Gastrocnemius medialis (tissue), 4 donors: Measurements from ENCODE around the gene COG7. TPM values are rescaled to one million over a fixed set of nuclear protein-coding genes. Genes with fewer than 3 reads are reported as not detected.
"Not testable (repeated sequence)": the region's sequence is repeated elsewhere in the genome, so short reads cannot be mapped to it uniquely, and the experiment has no call there.

Source experiments
- ATAC-seq, 2 donors: fragments of 150-250 bp; one replicate each; pipeline ENCODE4 v1.9.1; 2016
- DNase-seq, 2 donors: peaks; one replicate each; pipeline ENCODE4 v3.0.0-alpha.2; 2019
- H3K27ac ChIP-seq, 4 donors: fragments of 200-600 bp; sonication (generic); 1 replicate in 1 of 4; 2 replicates in 3 of 4; pipeline ENCODE4 v1.5.1; 2016 to 2018; ENCODE audit warnings: mild to moderate bottlenecking in 2 of 4, moderate library complexity in 1 of 4
- H3K27me3 ChIP-seq, 3 donors: fragments of 200-600 bp; sonication (generic) in 2 of 3; 1 replicate in 1 of 3; 2 replicates in 2 of 3; pipeline versions ENCODE4 v1.5.1 to v1.6.0; 2016 to 2019; ENCODE audit warnings: mild to moderate bottlenecking in 1 of 3, moderate library complexity in 1 of 3
- H3K36me3 ChIP-seq, 2 donors: fragments of 200-600 bp; sonication (generic) in 1 of 2; one replicate each; pipeline ENCODE4 v1.5.1; 2017 to 2018
- H3K4me1 ChIP-seq, 2 donors: fragments of 200-600 bp; sonication (generic) in 1 of 2; one replicate each; pipeline ENCODE4 v1.5.1; 2016 to 2017; ENCODE audit warnings: mild to moderate bottlenecking in 2 of 2
- H3K4me3 ChIP-seq, 4 donors: fragments of 200-600 bp; sonication (generic) in 3 of 4; 1 replicate in 1 of 4; 2 replicates in 3 of 4; pipeline ENCODE4 v1.5.1; 2016 to 2019; ENCODE audit warnings: mild to moderate bottlenecking in 2 of 4
- H3K9me3 ChIP-seq, 3 donors: fragments of 200-600 bp; sonication (generic) in 2 of 3; 1 replicate in 1 of 3; 2 replicates in 2 of 3; pipeline ENCODE4 v1.5.1; 2016 to 2019
- CTCF ChIP-seq, 5 experiments: fragments of 450-650 bp in 3 of 5; fragments of 200-600 bp in 2 of 5; sonication (generic) in 2 of 5; IDR thresholded peaks in 4 of 5; conservative IDR thresholded peaks in 1 of 5; 1 replicate in 4 of 5; 2 replicates in 1 of 5; pipeline ENCODE4 v1.5.1; 2016 to 2019; ENCODE audit warnings: antibody characterized with exemption in 5 of 5, mild to moderate bottlenecking in 3 of 5, moderate library complexity in 3 of 5
- POLR2A ChIP-seq, 2 donors: fragments of 450-650 bp; IDR thresholded peaks; one replicate each; pipeline ENCODE4 v1.6.1; 2017; ENCODE audit warnings: antibody characterized with exemption in 2 of 2, mild to moderate bottlenecking in 2 of 2, moderate library complexity in 2 of 2
- in situ Hi-C, 4 donors: fragments of 200-750 bp; cut with MboI; loops; one replicate each; pipeline versions ENCODE4 v1.15.0 to v1.8.0; 2017; ENCODE audit warnings: low sequenced_read_pairs in 4 of 4
- intact Hi-C: fragments of 100-400 bp; cut with DNase I; formaldehyde crosslinking; loops from one replicate; pipeline ENCODE4 v1.15.1; 2023; ENCODE audit warnings: low total_unique reads
- total RNA-seq, 4 donors: library from RNA; depleted of rRNA; stranded (reverse); fragments of >200 nt; gene quantifications; one replicate each; pipeline versions ENCODE4 v1.1.0 to v1.2.3, GENCODE V29; 2016

The COG7 gene
- total RNA-seq, 4 donors from 2014 or later = 6.6 to 12.9 (median 7.1) TPM

GRCh38 chr16:23385441-23385840 is 67.5 kb downstream of the COG7 start:
- H3K4me1 ChIP-seq = no peaks in the 10 kb centered on the region
- H3K4me3 ChIP-seq = no peak overlapping the region
- peak overlapping the region in 3 of 4 donors; percentile 36 to 77 (median 48) for H3K27ac ChIP-seq
- H3K27me3 ChIP-seq = no peaks in the 10 kb centered on the region
- H3K36me3 ChIP-seq = peaks cover 0 to 5% of the 10 kb centered on the region in 2 donors
- in situ Hi-C loops (no loop called here), intact Hi-C loops (no loop called here)
- no peak for DNase-seq
- ATAC-seq = no peak
- H3K9me3 ChIP-seq = no peaks in the 10 kb centered on the region
- TF ChIP-seq CTCF (IDR thresholded peaks at IDR 0.05 in 4 of 5, conservative IDR thresholded peaks at IDR 0.05 in 1 of 5) (no peak), POLR2A (IDR thresholded peaks at IDR 0.05) (no peak)

- DNase-seq (peak in 1 of 2 donors; percentile 52), ATAC-seq (peak; percentile 55 to 93)
- no peak overlapping the region for H3K4me3 ChIP-seq
- no peaks in the 10 kb centered on the region for H3K27me3 ChIP-seq
- peak overlapping the region in 3 of 4 donors; percentile 36 to 77 (median 48) for H3K27ac ChIP-seq
- no peaks in the 10 kb centered on the region for H3K9me3 ChIP-seq
- in situ Hi-C loops = no loop called here
- TF ChIP-seq POLR2A (IDR thresholded peaks at IDR 0.05) (no peak), CTCF (IDR thresholded peaks at IDR 0.05 in 4 of 5, conservative IDR thresholded peaks at IDR 0.05 in 1 of 5) (no peak)
- intact Hi-C loops = no loop called here
- peaks cover 0 to 5% of the 10 kb centered on the region in 2 donors for H3K36me3 ChIP-seq
- no peaks in the 10 kb centered on the region for H3K4me1 ChIP-seq
Observed at GRCh38 chr16:23384878-23385277, 68.1 kb downstream of the COG7 start.

- H3K4me3 ChIP-seq = no peak overlapping the region
Observed at GRCh38 chr16:23383881-23384280, 69.1 kb downstream of the COG7 start.

GRCh38 chr16:23382279-23382678 is 70.7 kb downstream of the COG7 start:
- Histone ChIP-seq H3K9me3 (no peaks in the 10 kb centered on the region), H3K4me1 (no peaks in the 10 kb centered on the region), H3K4me3 (no peak overlapping the region), H3K27ac (no peak overlapping the region), H3K36me3 (no peaks in the 10 kb centered on the region), H3K27me3 (no peaks in the 10 kb centered on the region)
- in situ Hi-C loops (no loop called here), intact Hi-C loops (no loop called here)
- DNase-seq (no peak), ATAC-seq (no peak)
- TF ChIP-seq POLR2A (IDR thresholded peaks at IDR 0.05) = no peak

More at GRCh38 chr16:23383881-23384280, 69.1 kb downstream of the COG7 start:
- ATAC-seq (no peak), DNase-seq (no peak)
- no peaks in the 10 kb centered on the region for H3K27me3 ChIP-seq
- H3K36me3 ChIP-seq = peaks cover 0 to 3% of the 10 kb centered on the region in 2 donors
- no peaks in the 10 kb centered on the region for H3K4me1 ChIP-seq
- in situ Hi-C loops (no loop called here), intact Hi-C loops (no loop called here)
- TF ChIP-seq POLR2A (IDR thresholded peaks at IDR 0.05) = no peak
- H3K9me3 ChIP-seq = no peaks in the 10 kb centered on the region
- H3K27ac ChIP-seq = no peak overlapping the region

- H3K27me3 ChIP-seq, intact Hi-C loops, H3K27ac ChIP-seq, H3K36me3 ChIP-seq, DNase-seq, ATAC-seq, H3K4me3 ChIP-seq, in situ Hi-C loops, H3K9me3 ChIP-seq, H3K4me1 ChIP-seq: not testable (repeated sequence)
Observed at GRCh38 chr16:23381702-23382101, 71.3 kb downstream of the COG7 start.

- Histone ChIP-seq H3K9me3 (no peaks in the 10 kb centered on the region), H3K4me1 (no peaks in the 10 kb centered on the region), H3K4me3 (no peak overlapping the region), H3K27me3 (no peaks in the 10 kb centered on the region), H3K36me3 (no peaks in the 10 kb centered on the region), H3K27ac (no peak overlapping the region)
- in situ Hi-C loops = no loop called here
- DNase-seq = no peak
- no peak for ATAC-seq
- intact Hi-C loops = no loop called here
- TF ChIP-seq CTCF (IDR thresholded peaks at IDR 0.05 in 4 of 5, conservative IDR thresholded peaks at IDR 0.05 in 1 of 5) = no peak
- TF ChIP-seq POLR2A (IDR thresholded peaks at IDR 0.05) = no peak
Observed at GRCh38 chr16:23380501-23380951, 72.5 kb downstream of the COG7 start.
